ENCODE results near the gene SYCP3.

The SYCP3 gene

DNA sequence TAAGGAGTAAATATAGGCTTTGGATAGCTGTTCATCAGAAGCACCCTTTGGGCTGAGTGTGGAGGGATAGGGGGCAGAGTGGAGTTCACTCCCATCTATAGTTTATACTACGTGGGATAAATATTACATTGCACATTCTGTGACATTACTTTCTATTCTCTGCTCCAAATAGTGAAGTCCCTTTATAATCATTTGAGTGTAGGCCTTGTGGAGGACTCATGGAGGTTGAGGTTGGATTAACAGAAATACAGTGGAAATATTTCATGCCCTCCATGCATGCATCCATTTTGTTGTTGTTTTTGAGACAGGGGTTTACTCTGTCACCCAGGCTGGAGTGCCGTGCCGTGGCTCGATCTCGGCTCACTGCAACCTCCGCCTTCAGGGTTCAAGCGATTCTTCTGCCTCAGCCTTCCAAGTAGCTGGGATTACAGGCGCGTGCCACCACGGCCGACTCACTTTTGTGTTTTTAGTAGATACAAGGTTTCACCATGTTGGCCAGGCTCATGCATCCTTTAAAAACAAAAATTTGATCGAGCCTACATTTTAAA lies 40.4 kb downstream of the SYCP3 start:
- no CpG with 5 or more reads among the region's 12 CpGs for WGBS (ENCODE audit: insufficient coverage, insufficient read length)
- no peaks in the 10 kb centered on the region for H3K9me3 ChIP-seq (ENCODE audit: control insufficient read depth, insufficient read depth, low read length)
- H3K27me3 ChIP-seq (ENCODE audit: control insufficient read depth, insufficient read depth, low read length) = peaks cover 3% of the 10 kb centered on the region; the same call in 1 of the 2 replicates
- H3K4me3 ChIP-seq (ENCODE audit: low read length) = no peak overlapping the region
- DNase-seq (ENCODE audit: low read depth, low spot score) = no peak
- H3K36me3 ChIP-seq (ENCODE audit: control insufficient read depth, insufficient read depth, low read length) = no peaks in the 10 kb centered on the region; the same call in 1 of the 2 replicates
- H3K4me1 ChIP-seq (ENCODE audit: control insufficient read depth, insufficient read depth, low read length) = peaks cover 4% of the 10 kb centered on the region; the same call in 1 of the 2 replicates
- no peak overlapping the region for H3K27ac ChIP-seq (ENCODE audit: low read length)

DNA sequence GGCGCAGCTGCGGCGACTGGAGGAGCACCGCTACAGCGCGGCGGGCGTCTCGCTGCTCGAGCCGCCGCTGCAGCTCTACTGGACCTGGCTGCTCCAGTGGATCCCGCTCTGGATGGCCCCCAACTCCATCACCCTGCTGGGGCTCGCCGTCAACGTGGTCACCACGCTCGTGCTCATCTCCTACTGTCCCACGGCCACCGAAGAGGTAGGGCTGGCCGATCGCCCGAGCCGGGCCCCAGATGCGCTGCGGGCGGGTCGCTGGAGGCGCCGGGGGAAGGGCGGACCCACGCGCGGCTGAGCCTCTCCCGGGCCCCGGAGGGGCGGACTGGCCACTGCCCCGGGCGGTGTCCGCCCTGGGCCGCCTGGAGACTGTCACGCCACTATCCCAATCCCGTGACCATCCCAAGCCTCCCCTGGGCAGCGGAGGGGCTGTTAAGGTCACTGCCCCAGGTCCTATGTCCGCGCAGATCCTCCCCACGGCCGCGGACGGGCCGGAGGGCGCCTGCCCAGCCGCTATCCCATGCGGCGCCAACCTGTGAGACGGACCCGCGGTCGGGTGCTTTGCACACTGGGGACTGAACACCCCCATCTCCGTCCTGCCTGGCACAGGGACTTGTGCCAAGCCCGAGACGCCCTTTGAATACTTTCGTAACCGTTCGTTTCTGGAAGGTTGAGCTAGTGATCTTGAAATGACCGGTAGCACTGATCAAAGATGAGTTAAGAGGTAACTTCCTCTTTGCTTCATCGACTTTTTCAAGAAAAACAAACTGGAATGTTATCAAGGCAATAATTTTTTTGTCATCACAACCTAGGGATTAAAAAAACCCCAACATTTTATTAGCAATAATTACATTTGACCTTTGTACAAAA lies 41.1 kb downstream of the SYCP3 start:
- DNase-seq (ENCODE audit: low read depth, low spot score) = no peak
- H3K4me3 ChIP-seq (ENCODE audit: low read length) = peak overlapping the region; percentile 99
- WGBS (ENCODE audit: insufficient coverage, insufficient read length) = no CpG with 5 or more reads among the region's 67 CpGs
- no peaks in the 10 kb centered on the region for H3K9me3 ChIP-seq (ENCODE audit: control insufficient read depth, insufficient read depth, low read length)
- H3K27me3 ChIP-seq (ENCODE audit: control insufficient read depth, insufficient read depth, low read length) = peaks cover 3% of the 10 kb centered on the region; the same call in 1 of the 2 replicates
- no peaks in the 10 kb centered on the region; the same call in 1 of the 2 replicates for H3K36me3 ChIP-seq (ENCODE audit: control insufficient read depth, insufficient read depth, low read length)
- H3K4me1 ChIP-seq (ENCODE audit: control insufficient read depth, insufficient read depth, low read length) = 0 out of 2 replicates have a peak, but pooled peaks cover 3% of the 10 kb centered on the region
- H3K27ac ChIP-seq (ENCODE audit: low read length) = no peak overlapping the region

GRCh38 chr12:101697197-101697929 lies 41.9 kb downstream of the SYCP3 start, which contains the start of gene CHPT1:
Gene CHPT1 (plus strand): TSS chr12:101697640. CDS start chr12:101697862, 222 bp downstream.
- Histone ChIP-seq H3K36me3 (ENCODE audit: control insufficient read depth, insufficient read depth, low read length) (no peaks in the 10 kb centered on the region; the same call in 1 of the 2 replicates), H3K9me3 (ENCODE audit: control insufficient read depth, insufficient read depth, low read length) (no peaks in the 10 kb centered on the region), H3K4me3 (ENCODE audit: low read length) (peak within 1 kb of the TSS; percentile 99), H3K4me1 (ENCODE audit: control insufficient read depth, insufficient read depth, low read length) (0 out of 2 replicates have a peak, but pooled peaks cover 3% of the 10 kb centered on the region), H3K27me3 (ENCODE audit: control insufficient read depth, insufficient read depth, low read length) (peaks cover 3% of the 10 kb centered on the region; the same call in 1 of the 2 replicates), H3K27ac (ENCODE audit: low read length) (no peak within 1 kb of the TSS)
- WGBS (ENCODE audit: insufficient coverage, insufficient read length) = no CpG with 5 or more reads among the region's 80 CpGs
- DNase-seq (ENCODE audit: low read depth, low spot score) = peak; percentile 37

GRCh38 chr12:101696251-101697196 lies 42.7 kb downstream of the SYCP3 start:
- Histone ChIP-seq H3K9me3 (ENCODE audit: control insufficient read depth, insufficient read depth, low read length) (no peaks in the 10 kb centered on the region), H3K4me3 (ENCODE audit: low read length) (peak overlapping the region; percentile 99; the same call in 1 of the 2 replicates), H3K4me1 (ENCODE audit: control insufficient read depth, insufficient read depth, low read length) (0 out of 2 replicates have a peak, but pooled peaks cover 3% of the 10 kb centered on the region), H3K36me3 (ENCODE audit: control insufficient read depth, insufficient read depth, low read length) (no peaks in the 10 kb centered on the region; the same call in 1 of the 2 replicates), H3K27ac (ENCODE audit: low read length) (no peak overlapping the region), H3K27me3 (ENCODE audit: control insufficient read depth, insufficient read depth, low read length) (peaks cover 3% of the 10 kb centered on the region; the same call in 1 of the 2 replicates)
- DNase-seq (ENCODE audit: low read depth, low spot score) = no peak
- no CpG with 5 or more reads among the region's 18 CpGs for WGBS (ENCODE audit: insufficient coverage, insufficient read length)

DNA sequence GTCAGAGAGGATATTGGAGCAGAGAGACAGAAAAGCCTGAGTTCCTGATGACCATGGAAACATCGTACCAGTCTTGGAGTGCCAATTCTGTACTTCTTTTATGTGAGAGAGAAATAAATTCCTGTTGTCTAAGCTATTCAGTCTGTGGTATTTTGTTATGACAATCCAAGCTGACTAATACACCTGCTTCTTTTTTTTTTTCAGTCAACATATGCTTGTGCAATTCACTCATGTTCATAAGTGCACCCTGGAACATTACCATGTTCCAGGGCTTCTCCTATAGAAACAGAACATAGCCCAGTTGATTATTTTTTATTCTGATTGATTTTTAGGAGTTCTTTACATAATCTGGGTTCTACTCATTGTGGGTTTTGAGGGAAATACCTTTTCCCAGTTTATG lies 43.6 kb downstream of the SYCP3 start:
- WGBS (ENCODE audit: insufficient coverage, insufficient read length) = no CpG with 5 or more reads among the region's 1 CpG
- Histone ChIP-seq H3K4me1 (ENCODE audit: control insufficient read depth, insufficient read depth, low read length) (0 out of 2 replicates have a peak, but pooled peaks cover 3% of the 10 kb centered on the region), H3K36me3 (ENCODE audit: control insufficient read depth, insufficient read depth, low read length) (no peaks in the 10 kb centered on the region; the same call in 1 of the 2 replicates), H3K4me3 (ENCODE audit: low read length) (no peak overlapping the region), H3K27ac (ENCODE audit: low read length) (no peak overlapping the region), H3K27me3 (ENCODE audit: control insufficient read depth, insufficient read depth, low read length) (peaks cover 3% of the 10 kb centered on the region; the same call in 1 of the 2 replicates), H3K9me3 (ENCODE audit: control insufficient read depth, insufficient read depth, low read length) (no peaks in the 10 kb centered on the region)
- DNase-seq (ENCODE audit: low read depth, low spot score) = no peak

- WGBS (ENCODE audit: insufficient coverage, insufficient read length) = no CpG with 5 or more reads among the region's 2 CpGs
- Histone ChIP-seq H3K9me3 (ENCODE audit: control insufficient read depth, insufficient read depth, low read length) (no peaks in the 10 kb centered on the region), H3K36me3 (ENCODE audit: control insufficient read depth, insufficient read depth, low read length) (no peaks in the 10 kb centered on the region; the same call in 1 of the 2 replicates), H3K4me1 (ENCODE audit: control insufficient read depth, insufficient read depth, low read length) (0 out of 2 replicates have a peak, but pooled peaks cover 3% of the 10 kb centered on the region), H3K4me3 (ENCODE audit: low read length) (no peak overlapping the region), H3K27me3 (ENCODE audit: control insufficient read depth, insufficient read depth, low read length) (peaks cover 3% of the 10 kb centered on the region; the same call in 1 of the 2 replicates), H3K27ac (ENCODE audit: low read length) (no peak overlapping the region)
- no peak for DNase-seq (ENCODE audit: low read depth, low spot score)
These were observed 44.3 kb downstream of the SYCP3 start for GRCh38 chr12:101694986-101695385.

- no peaks in the 10 kb centered on the region; the same call in 1 of the 2 replicates for H3K36me3 ChIP-seq (ENCODE audit: control insufficient read depth, insufficient read depth, low read length)
- H3K4me1 ChIP-seq (ENCODE audit: control insufficient read depth, insufficient read depth, low read length) = 0 out of 2 replicates have a peak, but pooled peaks cover 3% of the 10 kb centered on the region
- no CpG with 5 or more reads among the region's 2 CpGs for WGBS (ENCODE audit: insufficient coverage, insufficient read length)
- no peak overlapping the region for H3K4me3 ChIP-seq (ENCODE audit: low read length)
- no peak overlapping the region for H3K27ac ChIP-seq (ENCODE audit: low read length)
- no peak for DNase-seq (ENCODE audit: low read depth, low spot score)
- no peaks in the 10 kb centered on the region for H3K9me3 ChIP-seq (ENCODE audit: control insufficient read depth, insufficient read depth, low read length)
- peaks cover 3% of the 10 kb centered on the region; the same call in 1 of the 2 replicates for H3K27me3 ChIP-seq (ENCODE audit: control insufficient read depth, insufficient read depth, low read length)
These were observed 44.9 kb downstream of the SYCP3 start for GRCh38 chr12:101694297-101694848.

GRCh38 chr12:101691503-101692096 lies 47.7 kb downstream of the SYCP3 start:
- H3K27ac ChIP-seq (ENCODE audit: low read length) = no peak overlapping the region
- 0 out of 2 replicates have a peak, but pooled peaks cover under 1% of the 10 kb centered on the region for H3K4me1 ChIP-seq (ENCODE audit: control insufficient read depth, insufficient read depth, low read length)
- DNase-seq (ENCODE audit: low read depth, low spot score) = no peak

More at GRCh38 chr12:101691503-101692096, 47.7 kb downstream of the SYCP3 start:
- Histone ChIP-seq H3K27me3 (ENCODE audit: control insufficient read depth, insufficient read depth, low read length) (no peaks in the 10 kb centered on the region; the same call in 1 of the 2 replicates), H3K9me3 (ENCODE audit: control insufficient read depth, insufficient read depth, low read length) (no peaks in the 10 kb centered on the region), H3K36me3 (ENCODE audit: control insufficient read depth, insufficient read depth, low read length) (no peaks in the 10 kb centered on the region), H3K4me3 (ENCODE audit: low read length) (no peak overlapping the region)
- WGBS (ENCODE audit: insufficient coverage, insufficient read length) = no CpG with 5 or more reads among the region's 1 CpG
